ENCODE results near the gene SLC16A12.

DNA sequence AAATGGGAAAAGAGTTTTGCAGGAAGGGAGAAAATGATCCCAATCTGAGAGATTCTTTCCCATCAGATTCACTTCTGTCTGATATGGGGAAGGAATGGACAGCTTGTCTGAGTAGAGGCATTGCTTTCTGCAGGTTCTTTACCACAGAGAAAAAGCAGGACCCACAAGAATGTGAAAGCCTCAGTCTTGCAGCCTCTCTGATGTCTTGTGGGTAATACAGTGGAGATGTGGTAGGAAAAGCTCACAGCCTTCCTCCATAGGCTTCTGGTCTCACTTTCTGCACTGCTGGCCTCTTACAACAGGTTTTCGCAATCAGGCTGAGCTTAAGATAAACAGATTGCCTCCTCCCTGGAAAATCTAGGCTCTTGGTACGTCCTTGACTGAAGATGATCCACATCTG lies 142.4 kb downstream of the SLC16A12 start:
- TF ChIP-seq, protein P1, sequence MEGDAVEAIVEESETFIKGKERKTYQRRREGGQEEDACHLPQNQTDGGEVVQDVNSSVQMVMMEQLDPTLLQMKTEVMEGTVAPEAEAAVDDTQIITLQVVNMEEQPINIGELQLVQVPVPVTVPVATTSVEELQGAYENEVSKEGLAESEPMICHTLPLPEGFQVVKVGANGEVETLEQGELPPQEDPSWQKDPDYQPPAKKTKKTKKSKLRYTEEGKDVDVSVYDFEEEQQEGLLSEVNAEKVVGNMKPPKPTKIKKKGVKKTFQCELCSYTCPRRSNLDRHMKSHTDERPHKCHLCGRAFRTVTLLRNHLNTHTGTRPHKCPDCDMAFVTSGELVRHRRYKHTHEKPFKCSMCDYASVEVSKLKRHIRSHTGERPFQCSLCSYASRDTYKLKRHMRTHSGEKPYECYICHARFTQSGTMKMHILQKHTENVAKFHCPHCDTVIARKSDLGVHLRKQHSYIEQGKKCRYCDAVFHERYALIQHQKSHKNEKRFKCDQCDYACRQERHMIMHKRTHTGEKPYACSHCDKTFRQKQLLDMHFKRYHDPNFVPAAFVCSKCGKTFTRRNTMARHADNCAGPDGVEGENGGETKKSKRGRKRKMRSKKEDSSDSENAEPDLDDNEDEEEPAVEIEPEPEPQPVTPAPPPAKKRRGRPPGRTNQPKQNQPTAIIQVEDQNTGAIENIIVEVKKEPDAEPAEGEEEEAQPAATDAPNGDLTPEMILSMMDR (conservative IDR thresholded peaks at IDR 0.05 in 1 of 2, IDR thresholded peaks at IDR 0.05 in 1 of 2; ENCODE audit: low read depth in 1 of 2, low read length in 2 of 2), result no peak
- no peak for TF ChIP-seq EZH2 (IDR thresholded peaks at IDR 0.05; ENCODE audit: low read length, missing control alignments)
